ENCODE data around the gene UBE2Q2.
"Not testable (repeated sequence)": the region's sequence is repeated elsewhere in the genome, so short reads cannot be mapped to it uniquely, and the experiment has no call there.

Gene UBE2Q2

DNA sequence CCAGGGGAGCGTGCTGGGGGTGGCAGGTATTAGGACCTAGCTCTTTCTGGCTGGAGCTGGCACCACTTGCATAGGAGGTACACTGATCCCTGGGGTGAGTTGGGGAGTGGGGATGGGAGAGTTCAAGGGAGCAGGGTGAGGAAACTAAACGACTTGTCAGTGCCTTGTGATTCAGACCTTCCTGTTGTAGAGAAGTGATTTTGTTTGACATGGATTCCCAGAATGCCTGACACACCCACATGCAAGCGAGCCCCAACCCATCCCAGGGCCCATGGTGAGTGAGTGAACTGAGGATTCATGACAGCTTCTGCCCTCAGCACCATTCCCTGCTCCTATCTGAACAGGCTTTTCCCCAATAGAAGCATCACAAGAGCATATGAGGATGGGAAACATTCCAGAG lies 15.6 kb upstream of the UBE2Q2 start:
- no peak for DNase-seq

GRCh38 chr15:75828429-75828828 lies 14.8 kb upstream of the UBE2Q2 start:
- DNase-seq = peak; percentile 14

DNA sequence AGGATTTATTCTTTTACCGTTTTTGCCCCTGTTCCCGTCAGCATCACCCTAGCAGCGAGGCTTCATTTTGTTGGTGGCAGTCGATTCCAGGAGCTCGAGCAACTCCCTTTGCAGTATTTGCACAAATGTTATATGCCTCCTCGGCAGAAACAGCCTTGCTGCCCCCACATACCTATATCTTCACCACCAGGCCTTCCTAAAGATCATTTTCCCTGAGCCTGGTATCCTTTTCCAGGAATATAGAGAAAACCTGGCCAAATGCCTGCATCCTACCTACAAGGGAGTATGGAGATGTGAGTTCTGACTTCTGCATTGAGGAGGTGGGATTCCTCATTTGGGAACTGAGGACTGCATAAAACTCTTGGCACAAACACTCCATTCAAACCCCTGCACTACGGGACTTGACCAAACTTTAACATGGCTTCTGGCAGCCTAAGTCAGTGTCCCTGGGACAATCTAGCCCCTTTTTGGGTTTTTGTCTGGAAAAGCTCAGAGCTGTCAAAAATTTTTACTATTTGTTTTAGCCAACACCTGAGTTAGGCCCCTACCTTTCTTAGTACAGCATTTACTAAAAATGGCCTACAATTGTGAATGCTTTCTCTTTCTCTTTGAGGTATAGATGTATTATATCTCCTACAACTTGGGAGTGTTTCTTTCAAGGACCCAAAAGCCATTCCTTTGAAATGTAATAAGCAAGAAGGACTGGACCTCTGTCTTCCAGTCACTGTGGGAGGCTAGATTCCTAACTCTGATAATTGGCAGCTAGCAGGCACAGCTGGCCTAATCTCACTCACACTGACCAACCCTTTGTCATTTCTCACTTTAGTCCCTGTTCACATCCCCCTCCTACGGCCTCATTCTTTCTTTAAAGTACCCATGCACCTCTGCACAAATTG lies 12.1 kb upstream of the UBE2Q2 start:
- DNase-seq = no peak

GRCh38 chr15:75831806-75832102 lies 11.5 kb upstream of the UBE2Q2 start:
- DNase-seq = no peak

- no peak for DNase-seq
Measured at GRCh38 chr15:75832114-75832513, 11.1 kb upstream of the UBE2Q2 start.

- no peak for DNase-seq
Measured at GRCh38 chr15:75834021-75834420, 9.2 kb upstream of the UBE2Q2 start.

- peak; percentile 9 for DNase-seq
Measured at GRCh38 chr15:75835990-75836958, 7.0 kb upstream of the UBE2Q2 start.

- DNase-seq = peak; percentile 95
Measured at GRCh38 chr15:75836959-75837334, 6.3 kb upstream of the UBE2Q2 start.

DNA sequence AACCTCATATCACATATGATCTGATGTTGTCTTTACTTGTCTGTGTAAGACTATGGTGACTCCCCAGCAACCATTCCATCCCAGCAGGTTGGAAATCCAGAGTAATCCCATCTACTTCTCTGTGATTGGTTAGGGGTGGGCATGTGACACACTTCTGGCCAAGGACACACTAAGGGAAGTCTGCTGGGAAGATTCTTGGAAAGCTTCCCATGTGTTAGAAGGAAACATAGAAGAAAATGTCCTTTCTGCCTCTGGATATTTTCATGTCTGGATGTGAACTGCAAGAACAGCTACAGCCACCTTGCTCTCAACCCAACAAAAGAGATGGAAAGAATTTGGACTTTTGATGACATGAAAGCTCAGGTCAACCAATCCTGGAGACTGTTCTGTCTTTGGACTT lies 2.6 kb upstream of the UBE2Q2 start:
- no peak for DNase-seq

DNA sequence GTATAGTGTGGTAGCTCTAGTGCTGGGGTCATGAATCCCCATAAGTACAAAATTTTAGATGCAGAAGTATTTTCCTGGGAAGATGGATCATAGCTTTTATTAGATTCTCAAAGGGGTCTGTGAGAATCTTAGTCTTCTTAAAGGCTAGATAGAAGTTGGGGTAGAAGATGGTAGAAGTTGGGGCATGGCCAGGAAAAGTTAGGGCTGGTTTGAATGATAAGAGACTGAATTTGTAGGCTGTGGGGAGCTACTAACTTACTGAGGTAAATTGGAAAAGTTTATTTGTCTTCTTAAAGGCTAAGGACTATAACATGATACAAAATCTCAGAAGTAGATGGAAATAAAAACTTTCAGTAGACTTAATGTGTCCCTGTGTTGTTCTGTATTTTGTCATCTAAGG lies 1.6 kb upstream of the UBE2Q2 start:
- no peak for DNase-seq

DNA sequence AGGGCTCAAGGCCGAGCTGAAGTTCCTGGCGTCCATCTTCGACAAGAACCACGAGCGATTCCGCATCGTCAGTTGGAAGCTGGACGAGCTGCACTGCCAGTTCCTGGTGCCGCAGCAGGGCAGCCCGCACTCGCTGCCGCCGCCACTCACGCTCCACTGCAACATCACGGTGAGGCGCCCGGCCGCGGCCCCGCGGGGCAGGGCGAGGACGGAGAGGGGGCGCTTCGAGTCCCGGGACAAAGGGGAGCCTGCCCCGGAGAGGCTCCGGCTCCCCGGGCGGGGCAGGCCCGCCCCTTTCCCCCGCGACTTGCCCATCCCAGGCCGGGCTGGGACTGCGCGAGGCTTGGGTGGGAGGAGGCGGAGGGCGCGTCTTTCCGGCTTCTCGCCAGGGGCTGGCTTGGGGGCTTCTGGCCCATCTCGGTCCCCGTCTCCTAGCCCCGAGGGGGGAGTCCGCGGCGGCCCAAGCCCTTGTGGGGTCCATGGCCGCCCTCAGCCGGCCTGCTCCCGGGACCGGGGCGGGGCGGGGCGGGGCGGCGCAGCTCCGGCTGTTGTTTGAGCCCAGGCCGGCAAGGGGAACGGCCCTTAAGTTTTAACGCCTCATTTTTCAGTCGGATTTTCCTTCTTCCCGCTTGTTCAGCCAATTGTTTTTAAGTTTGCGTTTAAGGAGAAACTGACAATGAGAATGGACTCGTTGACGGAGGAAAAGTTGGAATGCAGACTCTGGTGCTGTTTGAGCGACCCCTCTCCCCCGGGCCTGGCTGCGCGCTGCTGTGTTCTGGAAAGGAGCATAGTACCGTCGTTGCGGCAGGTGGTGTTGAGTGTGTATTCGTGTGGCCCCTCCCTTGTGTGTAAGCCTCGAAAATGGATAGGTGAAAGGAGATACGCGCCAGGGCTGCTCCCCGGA lies 683 bp downstream of the UBE2Q2 start:
- DNase-seq = peak; percentile 37

GRCh38 chr15:75844629-75845335 lies 1.5 kb downstream of the UBE2Q2 start:
- DNase-seq = peak; percentile 18

- DNase-seq = no peak
Measured at GRCh38 chr15:75849167-75849566, 5.9 kb downstream of the UBE2Q2 start.

GRCh38 chr15:75850708-75851107 lies 7.5 kb downstream of the UBE2Q2 start:
- no peak for DNase-seq

DNA sequence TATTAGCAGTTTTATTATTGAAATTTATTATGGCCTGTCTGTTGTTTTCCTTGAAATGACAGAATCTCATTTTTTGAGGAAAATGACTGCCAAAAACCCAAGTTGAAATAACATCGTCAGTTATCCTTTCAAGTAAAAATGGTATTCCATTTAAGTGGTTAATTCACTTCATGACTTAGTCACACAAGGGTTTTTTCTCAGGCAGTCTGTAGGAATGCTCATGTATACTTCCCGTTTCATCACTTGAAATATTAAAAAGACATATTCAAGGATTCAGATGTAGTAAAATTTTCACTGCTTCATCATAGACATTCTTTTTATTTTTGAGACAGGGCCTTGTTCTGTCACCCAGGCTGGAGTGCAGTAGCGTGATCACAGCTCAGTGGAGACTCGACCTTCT lies 8.3 kb downstream of the UBE2Q2 start:
- not testable (repeated sequence) for DNase-seq

GRCh38 chr15:75857886-75858285 lies 14.6 kb downstream of the UBE2Q2 start:
- no peak for DNase-seq

GRCh38 chr15:75861750-75862402 lies 18.6 kb downstream of the UBE2Q2 start:
- DNase-seq = no peak

DNA sequence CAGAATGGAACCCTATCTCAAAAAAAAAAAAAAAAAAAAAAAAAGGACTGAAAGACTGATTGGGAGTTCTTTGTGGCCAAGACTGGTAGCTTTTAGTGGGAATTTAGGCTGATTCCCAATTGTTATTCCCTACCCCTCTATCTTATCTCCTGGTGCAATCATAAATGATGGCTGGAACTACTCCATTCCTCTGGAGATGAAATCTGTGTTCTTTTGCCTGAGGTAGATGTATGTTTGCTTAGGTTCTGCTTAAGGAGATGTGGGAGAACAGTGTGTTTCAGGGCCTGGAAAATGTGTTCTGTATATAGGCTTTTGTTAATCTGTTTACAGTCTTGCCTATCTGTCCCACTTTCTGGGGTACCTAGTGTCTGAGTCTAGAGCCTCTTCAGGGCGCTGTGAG lies 19.5 kb downstream of the UBE2Q2 start:
- no peak for DNase-seq

DNA sequence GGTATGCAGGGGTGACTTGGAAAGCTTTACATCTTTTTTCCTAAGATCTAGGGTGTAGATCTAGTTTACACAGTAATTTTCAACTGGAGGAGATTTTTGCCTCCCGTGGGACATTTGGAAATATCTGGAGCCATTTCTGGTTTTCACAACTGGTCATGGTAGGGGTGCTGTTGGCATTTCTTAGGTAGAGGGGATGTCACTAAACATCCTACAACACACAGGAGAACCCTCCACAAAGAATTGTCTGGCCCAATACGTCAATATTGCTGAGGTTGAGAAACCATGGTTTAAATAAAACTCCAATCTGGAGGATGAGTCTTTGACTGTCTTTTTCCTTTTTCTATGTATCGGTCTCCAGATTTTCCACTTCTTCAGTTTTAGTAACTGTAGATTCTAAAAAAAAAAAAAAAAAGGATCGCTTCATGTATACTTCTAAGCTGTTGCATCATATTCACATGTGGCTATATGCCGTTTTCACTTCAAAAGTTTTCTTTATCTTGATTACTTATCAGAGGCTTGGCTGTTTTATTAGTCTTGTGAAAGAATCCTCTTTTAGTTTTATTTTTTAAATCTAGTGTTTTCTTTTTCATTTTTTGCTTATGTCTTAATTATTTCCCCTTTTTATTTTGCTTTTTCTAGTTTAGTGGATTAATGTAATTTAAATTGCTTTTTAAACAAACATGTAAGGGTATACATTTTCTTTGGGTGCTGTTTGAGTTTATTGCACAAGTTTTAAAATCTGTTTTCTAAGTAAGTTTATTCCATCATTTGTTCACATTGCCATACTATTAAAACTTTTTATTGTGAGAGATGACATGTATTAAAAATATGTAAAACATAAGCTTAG lies 21.2 kb downstream of the UBE2Q2 start:
- DNase-seq = no peak

- not testable (repeated sequence) for DNase-seq
Measured at GRCh38 chr15:75866045-75866444, 22.8 kb downstream of the UBE2Q2 start.

GRCh38 chr15:75866916-75867315 lies 23.7 kb downstream of the UBE2Q2 start:
- no peak for DNase-seq

Data from activated CD4-positive, alpha-beta T cell treated with anti-CD3 and anti-CD28 coated beads, Interleukin-2, amount 50 U/mL, for 16 hours (primary cell).